GM19452 (cell line): ENCODE measurements around the gene PRUNE2.
"Not testable (repeated sequence)": the region's sequence is repeated elsewhere in the genome, so short reads cannot be mapped to it uniquely, and the experiment has no call there.

Source experiments
- ATAC-seq: cut with Tn5 transposase; IDR thresholded peaks from one replicate; pipeline ENCODE4 v1.9.1; 2021; ENCODE audit not compliant: unreplicated experiment

The PRUNE2 gene

GRCh38 chr9:76873056-76873792, 32.7 kb downstream of the PRUNE2 start:
- no peak for ATAC-seq

GRCh38 chr9:76868897-76869296, 37.0 kb downstream of the PRUNE2 start:
- no peak for ATAC-seq

- no peak for ATAC-seq
Observed at GRCh38 chr9:76866689-76867088, 39.2 kb downstream of the PRUNE2 start.

- no peak for ATAC-seq
Observed at GRCh38 chr9:76863832-76864231, 42.1 kb downstream of the PRUNE2 start.

DNA sequence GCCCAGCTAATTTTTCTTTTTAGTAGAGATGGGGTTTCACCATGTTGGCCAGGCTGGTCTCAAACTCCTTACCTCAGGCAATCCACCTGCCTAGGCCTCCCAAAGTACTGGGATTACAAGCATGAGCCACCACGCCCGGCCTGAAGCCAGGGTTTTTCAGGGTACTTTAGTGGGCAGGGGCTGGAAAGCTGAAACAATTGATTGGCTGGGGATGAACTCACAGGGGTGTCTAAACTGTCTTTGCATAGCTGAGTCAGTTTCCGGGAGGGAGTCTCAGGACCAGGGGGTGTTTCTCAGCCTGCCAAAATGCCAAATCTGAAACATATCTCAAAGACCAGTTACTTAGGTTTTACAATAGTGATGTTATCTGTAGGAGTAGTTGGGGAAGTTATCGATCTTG, 46.1 kb downstream of the PRUNE2 start:
- no peak for ATAC-seq

DNA sequence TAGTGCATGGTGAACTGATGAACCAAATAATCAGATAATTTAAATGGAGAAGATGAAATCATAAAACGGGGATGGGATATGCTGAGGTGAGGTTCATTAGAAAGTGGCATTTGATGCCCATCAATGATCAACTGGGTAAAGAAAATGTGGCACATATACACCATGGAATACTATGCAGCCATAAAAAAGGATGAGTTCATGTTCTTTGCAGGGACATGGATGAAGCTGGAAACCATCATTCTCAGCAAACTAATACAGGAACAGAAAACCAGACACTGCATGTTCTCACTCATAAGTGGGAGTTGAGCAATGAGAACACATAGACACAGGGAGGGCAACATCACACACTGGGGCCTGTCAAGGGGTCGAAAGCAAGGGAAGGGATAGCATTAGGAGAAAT, 47.7 kb downstream of the PRUNE2 start:
- not testable (repeated sequence) for ATAC-seq

DNA sequence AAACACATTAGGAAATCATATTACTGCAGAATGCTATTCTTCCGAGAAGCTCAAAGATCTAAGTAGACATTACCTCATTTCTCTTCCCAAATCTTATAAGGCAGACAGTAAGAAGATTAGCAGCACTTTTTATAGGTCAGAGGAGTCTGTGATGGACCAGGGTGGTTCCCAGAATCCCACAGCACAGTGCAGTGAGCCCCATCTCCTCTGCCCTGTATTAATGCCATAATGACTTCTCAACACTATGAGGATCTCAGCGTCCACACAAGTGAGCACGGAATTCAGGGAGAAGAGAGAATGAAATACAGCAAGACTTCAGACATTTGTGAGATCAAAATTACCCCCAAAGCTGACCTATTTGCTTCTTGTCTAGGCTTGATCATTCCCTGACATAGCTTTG, 49.9 kb downstream of the PRUNE2 start:
- ATAC-seq, result no peak

DNA sequence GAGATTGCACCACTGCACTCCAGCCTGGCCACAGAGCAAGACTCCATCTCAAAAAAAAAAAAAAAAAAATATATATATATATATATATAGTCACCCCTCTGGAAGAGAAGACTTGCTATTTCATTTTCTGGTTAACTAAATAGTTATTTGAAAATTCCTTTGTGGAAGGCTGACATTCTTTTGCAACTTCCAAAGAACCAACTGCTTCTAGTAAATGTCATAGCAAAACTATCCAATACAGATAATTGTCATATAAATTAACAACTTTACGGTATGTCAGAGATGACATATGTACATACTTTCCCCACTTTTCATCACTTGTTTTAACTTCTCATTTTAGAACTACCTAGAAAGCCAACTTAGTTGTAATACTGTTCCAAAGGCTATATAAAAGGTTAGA, 50.9 kb downstream of the PRUNE2 start:
- ATAC-seq, result no peak

GRCh38 chr9:76852026-76852425, 53.9 kb downstream of the PRUNE2 start:
- no peak for ATAC-seq

DNA sequence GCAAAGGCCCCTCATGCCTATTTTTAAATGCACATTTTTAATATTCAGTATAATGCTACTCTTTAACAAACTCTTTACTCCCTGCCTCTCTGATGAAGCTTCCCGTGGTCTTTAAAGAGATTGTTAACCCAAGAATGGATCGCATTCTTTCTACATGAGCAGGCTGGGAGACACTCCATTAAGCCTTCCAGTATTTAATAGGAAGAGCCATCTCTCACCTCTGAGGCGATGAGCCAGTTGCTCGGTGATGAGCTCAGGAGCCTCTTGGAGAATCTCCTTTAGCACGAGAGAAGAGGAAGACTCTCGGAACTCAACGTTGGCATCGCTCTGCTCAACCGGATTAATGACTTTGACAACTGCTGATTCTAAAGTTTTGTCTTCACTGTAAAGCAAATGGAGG, 59.6 kb downstream of the PRUNE2 start:
- no peak for ATAC-seq

DNA sequence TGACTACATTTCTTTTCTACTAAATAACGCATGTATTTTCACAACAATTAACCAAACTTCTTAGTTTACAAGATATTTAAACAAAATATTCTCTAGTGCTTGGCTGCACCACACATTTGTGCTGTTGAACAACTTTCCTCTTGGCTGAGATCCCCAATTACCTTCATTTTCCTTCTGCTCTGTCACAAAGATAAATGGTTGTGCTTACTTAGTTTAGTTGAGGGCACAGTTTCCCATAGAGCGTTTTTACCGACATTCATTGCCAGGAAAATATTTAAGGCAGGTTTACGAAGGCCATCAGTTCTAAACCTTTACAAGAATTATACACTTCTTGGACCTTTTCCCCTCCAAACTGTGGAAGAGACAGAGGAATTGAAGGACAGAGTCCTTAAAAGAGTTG, 60.7 kb downstream of the PRUNE2 start:
- no peak for ATAC-seq

DNA sequence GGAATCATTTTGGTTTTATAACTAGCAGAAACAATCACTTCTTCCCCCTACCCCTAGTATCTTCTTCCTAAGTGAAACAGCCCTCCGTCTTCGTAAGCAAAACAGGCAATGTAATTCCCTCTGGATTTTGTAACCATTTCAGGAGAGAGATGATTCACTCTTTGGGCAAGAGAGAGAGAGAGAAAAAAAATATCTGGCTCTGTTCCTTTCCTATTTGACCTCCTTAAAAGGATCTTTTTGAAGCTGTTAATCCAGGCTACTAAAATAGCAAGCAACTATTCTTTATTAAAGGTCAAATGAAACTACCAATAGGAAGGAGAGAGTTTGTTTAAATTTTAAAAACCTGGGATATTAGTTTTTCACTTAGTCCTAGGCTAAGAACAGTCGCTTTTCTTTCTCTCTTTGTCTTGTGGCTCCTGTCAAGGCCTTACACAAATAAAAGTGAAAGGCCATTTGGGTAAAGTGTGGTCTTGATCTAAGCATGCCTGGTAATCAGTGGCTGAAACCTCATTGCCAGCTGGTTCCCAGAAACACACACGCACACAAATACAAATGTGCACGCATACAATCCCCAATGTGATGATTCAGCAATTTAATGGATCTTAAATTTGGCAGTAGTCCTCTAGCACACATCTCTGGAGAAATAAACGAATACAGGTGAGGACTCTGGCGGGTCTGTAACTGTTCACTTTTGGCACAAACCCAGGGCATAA, 70.2 kb downstream of the PRUNE2 start:
- ATAC-seq, result no peak

DNA sequence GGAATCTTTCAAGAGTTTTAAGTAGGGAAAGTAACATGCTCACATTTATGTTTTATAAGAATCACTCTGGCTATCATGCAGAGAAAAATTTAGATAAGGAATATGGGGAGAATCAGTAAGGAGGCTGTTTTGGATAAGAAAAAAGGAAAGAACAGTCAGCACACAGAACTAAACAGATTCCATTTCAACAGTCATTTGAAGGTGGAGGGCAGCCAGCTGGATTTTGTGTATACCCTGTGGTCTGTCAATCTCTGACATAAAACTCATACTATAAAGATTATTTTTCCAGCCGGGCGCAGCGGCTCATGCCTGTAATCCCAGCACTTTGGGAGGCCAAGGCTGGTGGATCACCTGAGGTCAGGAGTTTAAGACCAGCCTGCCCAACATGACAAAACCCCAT, 77.5 kb downstream of the PRUNE2 start:
- no peak for ATAC-seq

- no peak for ATAC-seq
Observed at GRCh38 chr9:76827296-76828080, 78.4 kb downstream of the PRUNE2 start.

- no peak for ATAC-seq
Observed at GRCh38 chr9:76820431-76820830, 85.5 kb downstream of the PRUNE2 start.

DNA sequence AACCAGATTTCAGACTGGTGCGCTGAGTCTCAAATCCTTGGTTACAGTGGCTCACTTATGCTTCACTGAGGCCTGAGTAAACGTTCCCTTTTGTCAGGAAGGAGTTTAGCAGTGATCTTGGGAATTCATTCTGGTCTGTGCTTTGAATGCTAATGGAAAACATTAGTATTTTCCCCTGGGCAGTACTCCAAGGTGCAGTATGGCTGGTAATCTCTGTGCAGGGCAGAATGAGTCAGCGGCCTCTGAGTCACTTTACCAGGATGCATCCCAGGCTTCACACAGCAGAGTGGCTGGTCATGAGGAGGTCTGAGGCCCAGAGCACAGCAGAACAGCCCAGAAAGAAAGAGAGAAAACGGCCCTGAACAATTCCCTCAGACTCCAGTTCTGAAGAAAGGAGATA, 87.6 kb downstream of the PRUNE2 start:
- ATAC-seq, result no peak

GRCh38 chr9:76817489-76817888, 88.4 kb downstream of the PRUNE2 start:
- ATAC-seq, result no peak

DNA sequence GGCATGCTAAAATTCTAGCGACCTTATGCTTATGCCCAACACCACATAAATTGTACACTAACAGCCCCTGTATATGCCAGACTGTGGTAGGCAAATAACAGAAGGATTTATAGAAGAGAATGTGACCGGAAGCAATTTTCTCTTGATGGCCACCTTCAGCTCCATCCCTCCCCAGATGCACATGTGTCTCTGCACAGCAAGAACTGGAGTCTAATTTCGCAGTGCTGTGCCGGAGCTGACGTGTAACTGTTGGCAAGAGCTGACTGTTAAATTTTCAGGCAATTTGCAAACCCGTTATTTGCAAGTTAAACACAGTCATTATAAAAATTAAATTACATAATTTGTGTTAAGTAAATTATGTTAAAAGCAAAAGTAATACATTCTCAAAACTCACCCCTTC, 93.3 kb downstream of the PRUNE2 start:
- ATAC-seq, result no peak

GRCh38 chr9:76810377-76810957, 95.4 kb downstream of the PRUNE2 start:
- ATAC-seq, result no peak

GRCh38 chr9:76808636-76809035, 97.3 kb downstream of the PRUNE2 start:
- no peak for ATAC-seq

DNA sequence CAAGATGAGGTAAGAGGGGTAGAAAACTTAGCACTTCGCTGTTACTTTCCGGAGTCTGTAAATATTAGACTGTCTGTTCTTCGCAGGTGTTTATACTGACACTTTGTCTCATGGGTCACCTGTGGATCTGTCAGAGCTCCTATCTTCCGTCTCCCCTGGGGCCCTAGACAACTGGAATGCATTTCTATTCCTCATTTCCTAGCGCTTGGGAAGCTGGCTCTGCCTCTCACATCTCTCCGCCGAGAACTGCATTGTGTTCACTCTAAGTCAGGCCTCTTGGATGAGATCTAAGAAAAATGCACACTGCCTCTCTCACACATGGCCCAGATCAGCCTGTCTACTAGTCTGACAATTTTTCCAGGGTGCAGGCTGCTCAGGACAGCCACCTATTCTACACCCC, 102.2 kb downstream of the PRUNE2 start:
- ATAC-seq, result no peak

DNA sequence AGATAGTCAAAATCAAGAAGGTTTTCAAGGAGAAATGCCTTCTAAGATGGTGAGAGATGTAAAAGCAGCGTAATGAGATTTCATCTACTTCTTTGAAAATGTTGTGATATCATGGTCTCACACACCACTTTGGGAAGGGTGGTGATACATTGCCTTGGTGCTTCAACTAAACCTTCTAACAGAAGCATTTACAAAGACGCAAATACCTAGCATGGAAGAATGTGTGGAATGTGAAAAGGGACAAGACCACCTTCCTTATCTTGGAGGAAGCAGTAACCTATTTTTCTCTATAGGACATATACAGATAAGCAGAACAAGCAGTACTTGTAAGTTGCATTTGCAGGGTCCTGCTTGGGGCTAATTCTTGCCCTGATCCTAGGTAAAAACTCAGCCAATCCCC, 102.8 kb downstream of the PRUNE2 start:
- no peak for ATAC-seq
